Limb (tissue), 2 donors: ENCODE measurements around the gene IQGAP2.
A peak's percentile ranks its signal among the peaks of the same experiment; 100 is the strongest.
"Not testable (repeated sequence)": the region's sequence is repeated elsewhere in the genome, so short reads cannot be mapped to it uniquely, and the experiment has no call there.

Experiments used
- DNase-seq, 2 donors: peaks; one replicate each; pipeline ENCODE4 v3.0.0-alpha.2; 2016; ENCODE audit errors: extremely low spot score in 2 of 2

The IQGAP2 gene

DNA sequence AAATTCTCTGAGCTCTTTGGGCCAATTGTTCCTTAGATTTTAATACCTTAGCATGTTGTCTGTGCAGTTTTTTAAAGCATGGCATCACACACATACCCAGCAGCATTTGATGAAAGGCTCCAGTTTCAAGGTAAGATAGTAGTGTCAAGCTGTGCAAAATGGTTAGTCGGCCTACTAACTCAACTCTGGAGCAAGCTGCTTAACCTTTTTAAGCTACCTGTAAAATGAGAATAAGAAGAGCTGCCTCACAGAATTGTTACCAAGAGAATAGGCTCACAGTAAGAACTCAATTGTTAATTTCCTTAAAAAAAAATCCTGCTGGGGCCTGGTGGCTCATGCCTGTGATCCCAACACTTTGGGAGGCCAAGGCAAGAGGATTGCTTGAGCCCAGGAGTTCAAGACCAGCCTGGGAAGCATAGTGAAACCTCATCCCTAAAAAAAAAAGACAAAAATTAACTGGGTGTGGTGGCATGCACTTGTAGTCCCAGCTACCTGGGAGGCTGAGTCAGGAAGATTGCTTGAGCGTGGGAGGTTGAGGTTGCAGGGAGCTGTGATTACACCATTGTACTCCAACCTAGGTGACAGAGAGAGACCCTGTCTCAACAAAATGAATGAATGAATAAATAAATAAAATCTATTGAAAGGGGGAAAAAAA is 96.5 kb downstream of the IQGAP2 start:
- no peak for DNase-seq

DNA sequence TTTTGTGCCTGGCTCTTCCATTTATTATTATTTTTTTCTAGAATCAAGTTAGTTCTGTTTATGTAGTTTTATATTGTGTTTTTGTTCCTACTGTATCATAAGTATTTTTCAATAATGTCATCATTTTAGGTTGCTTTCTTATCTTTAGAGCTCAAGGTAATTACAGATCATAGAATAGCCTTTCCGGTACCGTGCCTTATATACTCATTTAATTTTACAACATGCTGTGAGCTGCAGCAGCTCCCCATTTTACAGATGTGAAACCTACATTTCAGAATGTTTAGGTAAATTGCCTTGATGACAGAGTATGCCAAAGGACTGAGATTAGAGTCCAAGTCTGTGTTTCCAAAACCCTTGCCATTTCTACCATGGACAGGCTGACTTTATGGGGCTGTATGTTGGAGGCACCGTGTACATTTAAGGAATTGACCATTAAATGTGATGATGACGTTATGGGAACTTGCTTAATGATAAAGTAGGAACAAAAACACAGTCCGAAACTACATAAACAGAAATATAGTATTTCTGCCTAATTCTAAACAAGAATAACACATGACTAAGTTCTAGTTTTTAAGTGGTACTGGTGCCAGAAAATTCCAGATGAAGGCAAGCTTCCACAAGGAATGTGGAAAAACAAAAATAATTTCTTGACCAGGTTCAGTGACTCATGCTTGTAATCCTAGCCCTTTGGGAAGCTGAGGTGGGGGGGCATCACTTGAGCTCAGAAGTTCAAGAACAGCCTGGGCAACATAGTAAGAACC is 97.7 kb downstream of the IQGAP2 start:
- DNase-seq = peak in 1 of 2 donors; percentile 22

DNA sequence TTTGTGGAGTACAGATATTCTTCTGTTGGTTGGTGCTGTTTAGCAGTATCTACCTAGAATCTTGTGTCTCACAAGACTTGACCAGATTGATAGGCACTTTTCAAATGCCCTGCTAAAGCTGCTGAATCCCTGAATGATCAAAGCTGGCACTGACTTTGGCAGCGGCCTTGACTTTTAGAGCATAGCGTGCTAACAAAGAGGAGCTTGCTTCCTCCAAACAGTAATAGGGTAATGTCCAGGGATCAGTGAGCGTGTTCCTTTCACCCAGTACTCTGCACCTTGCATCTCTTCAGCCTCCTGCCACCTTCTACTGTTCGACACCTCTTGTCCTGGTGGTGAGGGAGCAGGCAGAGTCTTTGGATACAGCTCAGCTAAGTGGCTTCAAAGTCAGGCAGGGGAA is 100.8 kb downstream of the IQGAP2 start:
- DNase-seq = no peak

DNA sequence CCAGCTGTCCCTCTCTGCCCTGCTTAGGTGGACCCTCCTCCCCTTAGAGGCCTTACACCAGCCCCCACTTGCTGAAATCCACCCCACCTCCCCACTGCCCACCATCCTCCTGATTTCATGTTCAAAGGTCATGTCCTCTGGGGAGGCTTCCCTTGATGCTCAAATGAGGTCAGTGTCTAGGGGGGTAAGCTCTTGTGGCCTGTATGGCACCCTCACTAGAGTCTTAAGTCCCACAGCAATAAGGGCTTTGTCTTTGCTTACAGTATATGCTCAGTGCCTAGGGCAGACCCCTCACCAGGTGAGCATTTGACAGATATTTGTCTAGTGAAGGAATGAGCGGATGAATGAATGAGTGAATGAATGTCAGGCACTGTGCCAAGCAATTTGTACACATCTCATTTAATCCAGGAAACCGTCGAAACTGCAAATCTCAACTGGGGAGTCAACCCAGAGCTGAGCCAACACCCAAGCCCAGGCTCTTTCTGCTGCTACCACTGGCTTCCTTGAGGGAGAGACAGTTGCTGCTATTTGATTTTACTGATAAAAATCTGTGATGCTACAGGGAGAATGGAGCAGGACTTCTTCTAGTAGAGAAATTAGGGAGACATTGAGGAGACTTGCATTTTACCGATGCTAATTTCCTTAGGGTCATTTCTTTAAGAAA is 101.9 kb downstream of the IQGAP2 start:
- DNase-seq = no peak

DNA sequence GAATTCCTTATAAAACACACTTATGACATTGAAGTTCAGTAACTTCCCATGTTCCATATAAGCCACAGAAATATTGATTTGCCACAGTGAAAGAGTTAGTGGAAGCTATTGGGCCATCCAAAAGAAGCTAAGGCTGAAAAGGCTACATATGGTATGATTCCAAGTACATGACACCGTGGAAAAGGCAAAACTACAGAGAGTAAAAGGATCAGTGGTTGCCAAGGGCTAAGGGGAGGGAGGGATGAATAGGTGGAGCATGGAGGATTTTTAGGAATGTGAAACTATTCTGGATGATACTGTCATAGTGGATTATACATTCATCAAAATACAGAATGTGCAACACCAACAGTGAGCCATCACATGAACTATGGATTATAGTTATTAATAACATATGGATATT is 110.4 kb downstream of the IQGAP2 start:
- no peak for DNase-seq

DNA sequence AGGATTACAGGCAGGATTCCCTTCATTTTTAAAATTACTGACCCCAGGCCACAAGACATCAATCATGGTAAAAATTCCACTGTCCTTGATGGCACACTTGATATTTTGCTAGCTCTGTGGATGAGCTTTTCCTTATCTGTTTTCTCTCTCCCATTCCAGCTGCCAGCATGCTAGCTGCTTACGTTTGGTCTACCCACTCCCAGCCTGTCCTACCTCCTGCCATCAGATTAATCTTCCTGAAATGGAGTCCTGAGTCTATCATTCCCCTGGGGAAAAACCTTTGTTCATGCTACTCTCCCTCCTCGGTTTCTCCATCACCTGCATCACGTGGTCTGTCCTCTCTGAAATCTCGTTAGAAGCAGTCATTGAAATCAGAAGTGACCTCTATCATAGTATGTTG is 111.2 kb downstream of the IQGAP2 start:
- no peak for DNase-seq

DNA sequence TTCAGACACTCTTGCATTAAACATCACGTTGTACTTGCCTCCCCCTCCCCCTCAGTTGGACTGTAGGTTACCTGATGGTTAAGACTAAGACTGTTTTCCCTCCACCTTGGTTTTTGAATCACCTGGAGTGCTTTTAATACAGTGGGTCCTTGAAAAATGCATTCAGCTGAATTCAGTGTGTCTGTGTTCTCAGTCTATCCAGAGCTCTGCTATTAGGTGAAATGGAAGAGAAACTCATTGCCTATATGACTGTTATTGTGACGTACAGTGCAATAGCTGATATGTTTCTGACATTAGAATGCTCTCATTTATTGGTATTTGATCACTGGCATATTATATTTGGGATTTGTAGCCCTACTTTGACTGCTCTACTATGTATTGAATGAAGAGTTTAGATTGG is 111.6 kb downstream of the IQGAP2 start:
- DNase-seq = no peak

DNA sequence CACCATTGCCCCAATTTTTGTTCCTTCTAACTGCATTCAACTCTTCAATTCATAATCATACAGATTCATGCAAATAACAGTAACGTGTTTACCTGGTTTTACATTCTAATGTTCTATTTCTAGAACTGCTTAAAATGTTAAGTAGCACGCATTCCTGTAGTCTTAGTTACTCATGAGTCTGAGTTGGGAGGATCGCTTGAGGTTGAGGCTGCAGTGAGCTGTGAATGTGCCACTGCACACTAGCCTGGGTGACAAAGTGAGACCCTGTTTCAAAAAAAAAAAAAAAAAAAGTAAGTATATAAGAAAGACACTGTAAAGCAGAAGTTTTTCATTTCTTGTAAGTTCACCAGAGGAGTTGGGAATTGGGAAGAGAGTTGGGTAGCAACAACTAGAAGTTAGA is 114.2 kb downstream of the IQGAP2 start:
- no peak for DNase-seq

DNA sequence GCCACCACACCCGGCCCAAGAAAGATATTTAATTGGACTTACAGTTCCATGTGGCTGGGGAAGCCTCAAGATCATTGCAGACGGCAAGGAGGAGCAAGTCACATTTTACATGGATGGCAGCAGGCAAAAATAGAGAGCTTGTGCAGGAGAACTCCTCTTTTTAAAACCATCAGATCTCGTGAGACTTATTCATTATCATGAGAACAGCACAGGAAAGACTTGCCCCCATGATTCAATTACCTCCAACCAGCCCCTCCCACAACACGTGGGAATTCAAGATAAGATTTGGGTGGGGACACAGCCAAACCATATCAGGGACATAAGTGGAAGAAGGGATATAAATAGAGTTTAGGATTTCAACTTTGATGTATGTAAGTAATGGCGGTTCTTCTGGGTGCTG is 115.2 kb downstream of the IQGAP2 start:
- not testable (repeated sequence) for DNase-seq

DNA sequence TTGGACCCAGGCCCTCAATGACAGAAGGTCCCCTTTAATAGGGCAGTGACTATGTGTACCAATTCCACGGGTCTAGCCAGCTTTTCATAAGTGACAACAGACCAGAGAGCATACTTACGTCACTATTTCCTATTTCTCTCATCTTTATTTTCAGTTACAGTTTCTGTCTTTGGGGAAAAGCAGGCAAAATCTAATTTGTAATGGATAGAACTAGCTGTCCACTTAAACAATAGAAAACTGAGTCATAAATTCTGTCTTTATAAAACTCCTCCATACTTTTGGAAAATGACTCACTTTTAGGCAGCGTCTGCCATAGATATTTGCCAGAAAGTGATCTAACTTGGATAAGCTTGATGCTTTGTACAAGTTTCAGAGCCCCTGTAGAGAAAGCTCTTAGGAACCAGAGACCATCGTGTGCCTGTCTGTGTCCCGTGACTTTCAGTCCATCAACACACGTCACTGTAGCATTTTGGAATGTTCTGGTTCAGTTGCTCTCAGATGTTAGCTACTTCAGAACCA is 118.2 kb downstream of the IQGAP2 start:
- DNase-seq = peak in 1 of 2 donors; percentile 83

DNA sequence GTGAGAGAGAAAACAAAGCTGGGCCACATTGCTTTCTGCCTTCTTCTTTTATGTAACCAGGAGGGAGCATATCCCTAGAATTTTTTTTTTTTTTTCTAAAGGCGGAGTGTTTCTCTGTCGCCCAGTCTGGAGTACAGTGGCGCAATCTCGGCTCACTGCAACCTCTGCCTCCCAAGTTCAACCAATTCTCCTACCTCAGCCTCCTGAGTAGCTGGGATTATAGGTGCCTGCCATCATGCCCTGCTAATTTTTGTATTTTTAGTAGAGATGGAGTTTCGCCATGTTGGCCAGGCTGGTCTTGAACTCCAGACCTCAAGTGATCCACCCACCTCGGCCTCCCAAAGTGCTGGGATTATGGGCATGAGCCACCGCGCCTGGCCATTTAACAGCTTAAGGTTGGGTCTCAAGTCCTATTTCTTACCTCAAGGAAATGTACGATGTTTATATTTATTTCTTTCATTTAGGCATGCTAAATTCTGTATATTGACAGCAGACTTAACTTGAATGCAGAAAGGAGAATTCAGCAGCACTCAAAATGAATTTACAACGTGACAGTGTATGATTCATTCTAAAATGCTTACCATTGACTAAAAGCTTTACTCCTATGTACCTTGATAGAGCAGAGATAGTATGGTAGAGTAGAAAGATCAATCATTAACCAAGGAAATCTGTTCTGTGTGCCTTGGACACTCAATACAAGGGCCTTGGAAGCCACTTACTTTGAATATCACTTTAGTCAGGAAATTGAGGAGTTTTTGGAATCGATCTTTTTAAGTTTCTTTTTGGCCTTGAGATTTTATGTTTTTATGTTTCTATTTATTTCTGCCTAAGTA is 119.2 kb downstream of the IQGAP2 start:
- DNase-seq = no peak

DNA sequence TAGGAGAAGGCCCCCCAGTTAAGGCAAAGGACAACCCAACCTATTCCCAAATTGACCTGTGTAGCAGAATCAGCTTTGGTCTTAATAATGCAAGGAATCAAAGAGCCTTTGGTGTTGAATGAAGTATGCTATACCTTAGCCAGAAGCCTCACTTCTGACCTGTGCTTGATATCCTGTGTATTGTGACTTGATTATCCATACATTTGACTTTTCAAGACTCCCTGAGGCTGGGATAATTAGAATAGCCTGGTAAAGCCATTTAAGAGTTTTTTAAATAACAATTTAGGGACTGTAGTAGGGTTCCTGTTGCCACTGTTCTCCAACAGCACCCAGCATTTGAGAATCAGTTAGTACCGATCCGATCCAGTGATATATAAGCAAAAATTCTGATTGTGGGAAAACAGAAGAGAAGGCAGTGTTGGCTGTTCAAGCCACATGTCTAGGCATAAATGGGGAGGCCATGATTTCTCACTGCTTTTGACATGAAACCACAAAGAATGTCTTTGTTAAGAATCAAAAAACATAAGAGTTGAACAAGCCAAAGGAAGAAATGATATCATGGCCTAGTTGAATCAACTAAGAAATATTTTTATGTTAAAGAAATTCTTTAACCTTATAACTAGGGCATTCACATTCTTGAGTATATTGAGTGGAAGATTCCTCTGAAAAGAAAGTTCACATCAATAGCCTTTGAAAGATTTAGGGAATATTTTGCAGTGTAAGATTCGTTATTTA is 121.2 kb downstream of the IQGAP2 start:
- DNase-seq = no peak

DNA sequence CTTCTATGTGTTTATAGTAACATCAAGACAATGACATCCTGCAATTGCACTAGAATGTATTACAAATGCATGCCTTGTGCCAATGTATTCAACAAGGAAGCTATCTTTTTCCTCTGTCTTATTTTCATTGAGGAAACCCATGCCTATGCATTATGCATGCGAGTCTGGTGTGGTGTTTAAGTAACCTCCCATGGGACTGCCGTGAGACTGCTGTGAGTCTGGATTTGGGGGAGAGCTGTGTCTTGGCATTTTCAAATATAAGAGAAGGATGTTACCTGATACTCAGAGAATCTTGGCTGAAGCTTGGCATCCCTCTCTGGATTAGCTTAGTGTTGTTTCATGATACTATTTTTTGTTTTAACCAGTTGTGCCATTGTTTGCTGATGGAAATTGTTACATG is 121.8 kb downstream of the IQGAP2 start:
- DNase-seq = no peak

DNA sequence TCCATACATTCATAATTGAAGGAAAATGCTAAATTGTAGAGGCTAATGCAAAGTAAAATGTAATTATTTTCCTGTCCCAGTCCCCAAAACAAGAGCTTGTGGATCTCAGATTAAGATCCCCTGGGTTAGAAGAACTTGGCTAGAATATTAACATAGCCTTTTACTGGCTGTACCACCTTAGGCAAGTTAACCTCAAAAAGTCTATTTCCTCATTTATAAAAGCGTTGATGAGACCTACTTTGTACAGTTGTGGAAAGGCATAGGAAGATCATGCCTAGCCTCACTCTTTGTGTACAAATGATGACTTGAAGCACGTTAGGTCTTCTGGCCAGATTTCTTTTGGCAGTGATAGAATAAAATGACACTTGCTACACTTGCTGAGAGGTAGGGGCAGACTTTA is 122.9 kb downstream of the IQGAP2 start:
- no peak for DNase-seq

DNA sequence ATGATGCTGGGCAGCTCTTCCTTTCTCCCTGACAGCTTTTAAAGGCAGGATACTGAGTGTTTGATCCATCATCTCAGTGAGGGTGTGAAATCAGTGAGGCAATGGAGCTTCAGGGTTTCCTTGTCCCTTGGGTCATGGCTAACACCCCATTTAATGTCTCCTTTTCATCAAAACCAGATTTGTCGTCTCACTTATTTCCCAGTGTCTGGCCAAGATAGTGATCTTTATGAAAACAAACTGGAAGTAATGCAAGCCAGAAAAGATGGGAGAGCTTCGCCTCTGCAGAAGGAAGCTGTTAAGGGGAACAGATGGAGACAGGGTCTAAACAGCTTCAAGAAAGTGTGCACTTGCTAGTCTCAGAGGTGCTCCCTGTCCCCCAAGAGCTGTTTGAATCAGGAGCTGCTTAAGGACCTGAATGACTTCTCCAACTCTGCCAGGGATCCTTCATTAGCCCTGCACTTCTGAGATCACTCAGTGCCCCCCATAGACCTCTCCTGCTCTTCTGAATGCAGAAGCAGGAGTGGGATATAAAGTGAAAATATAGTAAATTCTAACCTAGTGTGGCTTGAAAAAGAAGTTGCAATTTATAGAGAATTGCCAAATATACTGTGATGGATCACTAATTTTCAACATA is 124.0 kb downstream of the IQGAP2 start:
- DNase-seq = no peak

DNA sequence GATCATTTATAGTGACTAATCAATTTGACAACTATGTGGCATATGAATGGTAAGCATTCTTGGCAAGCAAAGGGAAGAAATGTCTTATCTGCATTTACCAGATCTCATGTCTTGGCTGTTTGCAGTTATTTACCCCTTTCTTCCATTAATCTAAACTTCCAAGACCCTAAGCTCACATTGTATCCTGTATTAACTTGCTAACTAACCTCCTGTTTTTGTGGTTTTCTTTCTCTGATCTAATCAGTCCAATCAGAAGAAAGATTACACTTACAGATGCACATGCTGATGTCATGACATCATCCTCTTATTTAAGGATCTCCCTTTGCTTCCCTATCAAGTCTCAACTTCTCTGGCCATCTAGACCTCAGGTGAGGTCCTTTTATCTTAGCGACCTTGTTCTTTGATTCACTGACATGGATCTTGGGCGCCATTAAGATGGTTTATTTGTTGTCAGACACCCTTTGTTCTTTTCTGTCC is 124.6 kb downstream of the IQGAP2 start:
- no peak for DNase-seq

DNA sequence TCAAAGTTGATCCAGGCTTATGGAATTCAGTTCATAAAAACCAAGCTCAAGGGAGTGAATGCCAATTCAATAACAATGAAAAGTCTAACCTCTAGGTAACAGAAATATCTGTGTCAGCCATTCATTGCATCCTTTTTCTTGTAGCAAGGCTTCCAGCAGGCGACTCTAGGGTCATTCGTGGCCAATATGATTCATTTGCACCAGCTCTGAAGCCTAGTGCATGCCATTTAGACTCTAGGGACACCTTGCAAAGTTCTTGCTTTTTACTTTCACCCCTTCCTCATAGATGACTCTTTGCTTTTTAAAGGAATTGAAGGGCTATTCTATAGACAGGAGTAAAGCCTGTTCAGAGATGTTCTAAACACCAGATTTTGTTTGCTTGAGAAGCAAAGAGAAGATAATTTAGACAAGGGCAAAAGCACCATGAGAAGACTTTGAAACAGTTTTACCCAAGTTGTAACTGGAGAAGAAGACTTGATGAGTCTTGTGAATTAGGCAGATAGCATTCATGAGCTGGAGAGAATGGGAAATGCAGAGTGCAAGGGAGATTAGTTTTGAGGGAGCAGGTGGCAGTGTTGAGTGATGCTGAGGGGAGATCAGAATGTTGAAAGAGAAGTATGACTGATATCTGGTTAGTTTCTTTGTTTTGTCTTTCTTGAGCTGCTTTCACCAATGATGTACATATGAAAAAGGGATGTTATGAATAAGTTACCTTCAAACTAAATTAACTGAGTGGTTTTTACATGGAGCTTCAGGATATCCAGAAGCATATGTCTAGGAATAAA is 125.7 kb downstream of the IQGAP2 start:
- no peak for DNase-seq

DNA sequence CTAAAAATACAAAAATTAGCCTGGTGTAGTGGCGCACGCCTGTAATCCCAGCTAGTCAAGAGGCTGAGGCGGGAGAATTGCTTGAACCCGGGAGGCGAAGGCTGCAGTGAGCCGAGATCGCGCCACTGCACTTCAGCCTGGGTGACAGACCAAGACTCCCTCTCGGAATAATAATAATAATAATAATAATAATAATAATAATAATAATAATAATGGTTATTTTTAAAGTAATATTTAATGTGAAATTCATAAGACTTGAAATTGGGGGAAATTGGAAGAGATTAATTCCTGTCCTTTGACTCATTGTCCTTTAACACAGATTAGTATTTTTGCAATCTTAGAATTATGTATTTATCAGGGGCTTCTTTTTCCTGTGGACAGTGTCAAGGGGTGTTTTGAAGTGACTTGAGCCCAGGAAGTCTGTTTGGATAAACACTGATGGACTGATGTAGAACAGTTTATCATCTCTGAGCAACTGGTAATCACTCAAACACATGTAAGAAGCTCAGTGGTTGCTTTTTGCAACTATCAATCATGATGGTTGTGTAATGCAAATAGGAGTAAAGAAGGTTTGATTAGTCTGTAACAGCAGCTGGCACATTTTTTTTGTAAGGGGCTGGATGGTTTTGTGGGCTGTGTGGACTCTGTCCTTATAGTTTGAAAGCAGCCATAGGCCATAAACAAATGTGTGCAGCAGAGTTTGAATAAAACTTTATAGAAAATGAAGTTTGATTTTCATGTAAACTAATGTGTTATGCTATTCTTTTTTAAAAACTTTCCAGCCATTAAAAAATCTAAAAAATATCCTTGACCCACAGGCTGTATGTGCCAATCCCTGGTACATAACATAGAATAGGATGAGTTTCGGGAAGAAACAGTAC is 126.6 kb downstream of the IQGAP2 start:
- no peak for DNase-seq
